ENCODE results near the gene IL20RA. TPM values are rescaled to one million over a fixed set of nuclear protein-coding genes. Genes with fewer than 3 reads are reported as not detected.

The IL20RA gene
- polyA plus RNA-seq, 1 of the 3 experiments (the other 2 are of a cell fraction) = 0.10 TPM

- CTCF ChIA-PET = interaction anchor here (0.5 to 6.2 kb wide), 10 partner anchors 8 to 104 kb away, joined by 3 to 37 read pairs (median 5); partner anchors contain the start of gene SLC35D3
- Histone ChIP-seq H3K4me1 (ENCODE audit: control insufficient read depth in 1 of 2, insufficient read depth in 2 of 2, low read depth in 1 of 2, low read length in 1 of 2) (peaks cover 0 to 37% of the 10 kb centered on the region in 2 experiments; a peak in 2 of 4 replicates), H3K4me2 (no peak overlapping the region), H3K9ac (no peak overlapping the region), H3F3A (replicated peaks; ENCODE audit: insufficient read depth) (no peaks in the 10 kb centered on the region), H3K9me3 (no peaks in the 10 kb centered on the region), H3K27me3 (ENCODE audit: insufficient read depth) (no peaks in the 10 kb centered on the region), H3K36me3 (replicated peaks in 1 of 2; ENCODE audit: control insufficient read depth in 1 of 2, insufficient read depth in 2 of 2, low read length in 1 of 2) (no peaks in the 10 kb centered on the region), H2AFZ (ENCODE audit: low read depth) (no peak overlapping the region), H3K4me3 (ENCODE audit: low read depth in 2 of 2, low read length in 1 of 2) (no peak overlapping the region), H3K27ac (ENCODE audit: low read depth in 2 of 2, low read length in 1 of 2) (peak overlapping the region in 1 of 2 experiments; percentile 99; a peak in 2 of 4 replicates), H4K20me1 (ENCODE audit: insufficient read depth) (no peaks in the 10 kb centered on the region), H3K79me2 (ENCODE audit: insufficient read depth) (no peaks in the 10 kb centered on the region), H3K9me2 (no peaks in the 10 kb centered on the region)
- POLR2A ChIA-PET = interaction anchor here (0.6 to 7.1 kb wide), 11 partner anchors 8 to 150 kb away, joined by 3 to 93 read pairs (median 10); partner anchors contain the start of genes IL20RA, PEX7 and SLC35D3
- TF ChIP-seq NRF1 (IDR thresholded peaks at IDR 0.05; ENCODE audit: low read depth, low read length) = no peak
- TF ChIP-seq CTCF (IDR thresholded peaks at IDR 0.05) = no peak
- no peak for TF ChIP-seq USF1 (IDR thresholded peaks at IDR 0.05; ENCODE audit: borderline replicate concordance, low read depth)
- no peak for TF ChIP-seq EZH2phosphoT487 (IDR thresholded peaks at IDR 0.05; ENCODE audit: borderline replicate concordance, low read depth)
- TF ChIP-seq TCF12 (IDR thresholded peaks at IDR 0.05) = no peak
- peak; percentile 53; the same call in 1 of the 2 replicates for TF ChIP-seq RCOR1 (IDR thresholded peaks at IDR 0.05; ENCODE audit: low read length)
- no peak for TF ChIP-seq ELF1 (IDR thresholded peaks at IDR 0.05)
- no peak for TF ChIP-seq NFIC (IDR thresholded peaks at IDR 0.05; ENCODE audit: borderline replicate concordance)
- peak; percentile 41; the same call in 1 of the 2 replicates for TF ChIP-seq GATA2 (CRISPR knock-in tag; IDR thresholded peaks at IDR 0.05)
- no peak for TF ChIP-seq USF2 (IDR thresholded peaks at IDR 0.05; ENCODE audit: borderline replicate concordance, low read depth, low read length)
- TF ChIP-seq EP300 (IDR thresholded peaks at IDR 0.05; ENCODE audit: borderline replicate concordance in 1 of 2, low read depth in 1 of 2, low read length in 1 of 2) = peak in 1 of 2 experiments; percentile 77; a peak in 2 of 4 replicates
- no peak for TF ChIP-seq IRF3 (IDR thresholded peaks at IDR 0.05; ENCODE audit: low read depth, low read length)
- DNase-seq = no peak
- 58% methylated on average over 6 of the region's 6 CpGs for WGBS (ENCODE audit: low lambda C conversion rate)
These were observed 73.2 kb downstream of the IL20RA start for GRCh38 chr6:136971609-136972008.

Data from SK-N-SH (cell line).